Pancreas (tissue), 10 donors: ENCODE measurements around the gene SUSD3. TPM values are rescaled to one million over a fixed set of nuclear protein-coding genes. Genes with fewer than 3 reads are reported as not detected.

Experiments
- ATAC-seq, 4 donors: fragments of 200-7000 bp; cut with Tn5 transposase; one replicate each; pipeline versions ENCODE4 v1.8.0 to v1.9.1; 2020; ENCODE audit warnings: mild to moderate bottlenecking in 4 of 4, moderate library complexity in 4 of 4
- DNase-seq, 6 donors: peaks; one replicate each; pipeline ENCODE4 v3.0.0-alpha.2; 2020
- FAIRE-seq: peaks from 2 replicates; lab custom pipeline; 2012; peaks lifted over from hg19 to GRCh38; lab: Jason Lieb, UNC
- H3K27ac ChIP-seq, 4 donors: fragments of 200-600 bp; sonication (generic); 1 replicate in 3 of 4; 2 replicates in 1 of 4; pipeline versions ENCODE4 v1.5.0 to v1.8.0; 2020
- H3K27me3 ChIP-seq, 4 donors: fragments of 200-600 bp; one replicate each; pipeline ENCODE4 v1.8.0; 2021
- H3K36me3 ChIP-seq, 3 donors: fragments of 200-600 bp; sonication (generic) in 1 of 3; one replicate each; pipeline versions ENCODE4 v1.5.0 to v1.8.0; 2020 to 2021
- H3K4me1 ChIP-seq, 3 donors: fragments of 200-600 bp; one replicate each; pipeline ENCODE4 v1.8.0; 2021
- H3K4me3 ChIP-seq, 4 donors: fragments of 200-600 bp; sonication (generic) in 2 of 4; one replicate each; pipeline versions ENCODE4 v1.5.0 to v1.8.0; 2020 to 2021
- H3K9me3 ChIP-seq, 4 donors: fragments of 200-600 bp; one replicate each; pipeline ENCODE4 v1.8.0; 2021
- CTCF ChIP-seq, 4 donors: fragments of 200-600 bp; sonication (generic) in 3 of 4; IDR thresholded peaks; one replicate each; pipeline versions ENCODE4 v1.5.0 to v1.8.0; 2021; ENCODE audit warnings: antibody characterized with exemption in 4 of 4
- WGBS, 2 donors: extraction: QIAGEN DNeasy Blood & Tissue Kit; methylation state at CpG; one replicate each; pipeline ENCODE4 v1.1.7; 2013; 5-methylcytosine and 5-hydroxymethylcytosine counted together
- intact Hi-C, 3 donors: fragments of 100-400 bp; cut with DNase I; formaldehyde crosslinking; loops; one replicate each; pipeline versions ENCODE4 v1.11.1 to v1.14.2; 2022
- polyA plus RNA-seq, 2 donors: library from polyadenylated mRNA; stranded (reverse); fragments of 200-250 nt; gene quantifications; one replicate each; pipeline ENCODE4 v1.2.3, GENCODE V29; 2013
- total RNA-seq, 6 donors: library from RNA; stranded (reverse); fragmentation: NEBNext Ultra II Directional in 4 of 6; extraction: Animal tissue kit (Norgen Biotek cat#: 25700) in 4 of 6; gene quantifications; one replicate each; pipeline versions ENCODE4 v1.2.1 to v1.2.4, GENCODE V29; 2021 to 2023
- donor health status: healthy with polysubstance abuse.
- donor health status: DM: no; HTN: no; CAD: no; lungs with moderate emphysema.
- donor health status: DM: no; HTN: no; CAD: no.
- donor health status: control.
- donor health status: control.
- donor health status: Bipolar disorder and iron deficiency.
- donor health status: DM: yes; HTN: yes; CAD: no.
- donor health status: DM: no; HTN: no; CAD: no.
- donor health status: DM: no; HTN: no; CAD: no.
- donor health status: DM: yes; HTN: yes; CAD: no.

The SUSD3 gene
- 1 to 10 TPM in 2 of 6 donors, under 1 TPM in 4; 0.16 to 2.8 (median 0.80) TPM for total RNA-seq
- polyA plus RNA-seq: 1 to 10 TPM in 1 of 2 donors, under 1 TPM in 1; 0.27 to 1.4 TPM

- DNase-seq (peak; percentile 37 to 78 (median 64)), FAIRE-seq (no peak), ATAC-seq (peak; percentile 70 to 88 (median 82))
- Histone ChIP-seq H3K4me3 (peak within 1 kb of the TSS; percentile 9 to 72 (median 32)), H3K27me3 (no peaks in the 10 kb centered on the region), H3K27ac (no peak within 1 kb of the TSS), H3K36me3 (no peaks in the 10 kb centered on the region), H3K4me1 (peaks cover 0 to 4% (median 0%) of the 10 kb centered on the region in 3 donors), H3K9me3 (no peaks in the 10 kb centered on the region)
- intact Hi-C loops: no loop called here
- no peak for TF ChIP-seq CTCF (IDR thresholded peaks at IDR 0.05)
- 4 to 5% methylated on average over 31 to 55 of the region's 55 CpGs for WGBS, 2 donors
Observed at GRCh38 chr9:93058355-93059010, at the start of gene SUSD3. SUSD3 (plus strand) TSS chr9:93058701; CDS start chr9:93058743, 42 bp downstream.

- FAIRE-seq (no peak), ATAC-seq (no peak), DNase-seq (peak in 1 of 6 donors; percentile 54)
- H3K27me3 ChIP-seq: no peaks in the 10 kb centered on the region
- intact Hi-C loops: no loop called here
- no peak for TF ChIP-seq CTCF (IDR thresholded peaks at IDR 0.05)
- H3K36me3 ChIP-seq: no peaks in the 10 kb centered on the region
- no peaks in the 10 kb centered on the region for H3K9me3 ChIP-seq
- no peak overlapping the region for H3K27ac ChIP-seq
- H3K4me1 ChIP-seq: no peaks in the 10 kb centered on the region
- no peak overlapping the region for H3K4me3 ChIP-seq
- WGBS, 2 donors: 79 to 87% methylated on average over 21 of the region's 21 CpGs
Observed at GRCh38 chr9:93009337-93010015, 49.0 kb upstream of the SUSD3 start.

DNA sequence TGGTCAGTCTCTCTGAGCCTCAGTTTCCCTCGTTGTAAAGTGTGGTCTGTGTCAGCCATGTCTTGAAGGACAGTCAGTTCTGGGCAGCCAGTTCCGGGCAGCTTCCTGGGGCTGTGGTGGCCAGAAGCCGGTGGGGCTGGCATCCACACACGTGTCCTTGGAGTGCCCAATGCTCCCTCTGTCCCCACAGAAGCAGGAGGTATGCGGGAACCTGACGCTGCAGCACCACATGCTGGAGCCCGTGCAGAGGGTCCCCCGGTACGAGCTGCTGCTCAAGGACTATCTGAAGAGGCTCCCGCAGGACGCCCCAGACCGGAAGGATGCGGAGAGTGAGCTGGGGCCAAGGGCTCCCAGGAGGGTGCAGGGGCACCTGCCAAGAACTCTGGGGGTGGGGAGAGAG lies 48.4 kb upstream of the SUSD3 start:
- DNase-seq: peak in 1 of 6 donors; percentile 41
- no peak for FAIRE-seq
- ATAC-seq: no peak
- Histone ChIP-seq H3K36me3 (no peaks in the 10 kb centered on the region), H3K4me1 (no peaks in the 10 kb centered on the region), H3K4me3 (no peak overlapping the region), H3K27me3 (no peaks in the 10 kb centered on the region), H3K27ac (no peak overlapping the region), H3K9me3 (no peaks in the 10 kb centered on the region)
- TF ChIP-seq CTCF (IDR thresholded peaks at IDR 0.05): no peak
- intact Hi-C loops: no loop called here
- WGBS, 2 donors: 53 to 57% methylated on average over 13 of the region's 13 CpGs

DNA sequence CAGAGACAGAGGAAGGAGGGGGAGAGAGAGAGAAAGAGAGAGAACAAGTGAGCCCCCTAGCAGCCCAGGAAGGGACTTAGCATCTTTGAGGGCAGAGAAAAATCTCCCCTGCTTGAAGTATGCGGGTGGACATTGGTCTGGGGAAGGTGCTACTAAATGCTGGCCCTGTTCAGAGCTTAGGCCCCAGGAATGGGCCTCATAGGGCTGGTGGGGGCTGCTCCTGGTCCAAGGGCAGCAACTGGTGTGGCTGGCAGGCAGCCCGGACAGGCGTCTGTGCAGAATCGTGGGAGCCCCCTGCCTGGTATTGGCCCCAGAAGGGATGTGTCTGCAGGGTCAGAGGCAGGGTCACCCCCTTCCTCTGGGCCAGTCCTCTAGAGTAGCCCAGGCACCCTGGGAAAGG lies 47.8 kb upstream of the SUSD3 start:
- FAIRE-seq (no peak), ATAC-seq (no peak), DNase-seq (peak in 1 of 6 donors; percentile 35)
- intact Hi-C loops: no loop called here
- no peak for TF ChIP-seq CTCF (IDR thresholded peaks at IDR 0.05)
- Histone ChIP-seq H3K36me3 (no peaks in the 10 kb centered on the region), H3K4me1 (no peaks in the 10 kb centered on the region), H3K27me3 (no peaks in the 10 kb centered on the region), H3K9me3 (no peaks in the 10 kb centered on the region), H3K27ac (no peak overlapping the region), H3K4me3 (no peak overlapping the region)
- WGBS, 2 donors: 55 to 67% methylated on average over 4 of the region's 4 CpGs

GRCh38 chr9:93011114-93011513 lies 47.4 kb upstream of the SUSD3 start:
- intact Hi-C loops: no loop called here
- TF ChIP-seq CTCF (IDR thresholded peaks at IDR 0.05): no peak
- DNase-seq (no peak), FAIRE-seq (no peak), ATAC-seq (no peak)
- H3K9me3 ChIP-seq: no peaks in the 10 kb centered on the region
- 85 to 87% methylated on average over 7 to 8 of the region's 8 CpGs for WGBS, 2 donors
- no peak overlapping the region for H3K27ac ChIP-seq
- no peaks in the 10 kb centered on the region for H3K36me3 ChIP-seq
- no peak overlapping the region for H3K4me3 ChIP-seq
- H3K4me1 ChIP-seq: no peaks in the 10 kb centered on the region
- no peaks in the 10 kb centered on the region for H3K27me3 ChIP-seq
